HEK293 (cell line): ENCODE data around the gene GM2A.

Experiments used
- CTCF ChIP-seq: fragments of 450-650 bp; formaldehyde crosslinking; IDR thresholded peaks from 2 replicates; pipeline ENCODE4 v1.5.1; 2016; ENCODE audit warnings: missing biosample characterization, missing genetic modification characterization
- ZBTB26 ChIP-seq: fragments of 450-650 bp; formaldehyde crosslinking; optimal IDR thresholded peaks from 2 replicates; pipeline ENCODE3; 2016; ENCODE audit warnings: missing biosample characterization, mild to moderate bottlenecking, missing genetic modification characterization
- ZBTB7A ChIP-seq: fragments of 450-650 bp; formaldehyde crosslinking; IDR thresholded peaks from 2 replicates; pipeline ENCODE4 v1.5.1; 2016; ENCODE audit warnings: low read depth, missing biosample characterization, missing genetic modification characterization
- ZNF23 ChIP-seq: fragments of 450-650 bp; formaldehyde crosslinking; IDR thresholded peaks from 2 replicates; pipeline ENCODE4 v1.5.1; 2016; ENCODE audit warnings: missing biosample characterization, missing genetic modification characterization, borderline replicate concordance
- ZNF555 ChIP-seq: fragments of 450-650 bp; formaldehyde crosslinking; conservative IDR thresholded peaks from 2 replicates; pipeline ENCODE4 v1.5.1; 2017; ENCODE audit warnings: missing biosample characterization, mild to moderate bottlenecking, missing genetic modification characterization, inconsistent platforms
- ZNF664 ChIP-seq: fragments of 450-650 bp; formaldehyde crosslinking; IDR thresholded peaks from 2 replicates; pipeline ENCODE4 v1.5.1; 2016; ENCODE audit warnings: missing biosample characterization, missing genetic modification characterization
- TF ChIP-seq, protein P1 (sequence below): fragments of 450-650 bp; formaldehyde crosslinking; IDR thresholded peaks from 2 replicates; pipeline ENCODE4 v1.5.1; 2016; ENCODE audit warnings: missing biosample characterization, missing genetic modification characterization

- TF ChIP-seq CTCF (tag by site-specific recombination) (no peak), ZBTB7A (tag by site-specific recombination) (no peak), ZNF664 (no peak), ZNF23 (tag by site-specific recombination) (no peak), ZBTB26 (no peak), ZNF555 (tag by site-specific recombination) (no peak)
- TF ChIP-seq, protein P1, sequence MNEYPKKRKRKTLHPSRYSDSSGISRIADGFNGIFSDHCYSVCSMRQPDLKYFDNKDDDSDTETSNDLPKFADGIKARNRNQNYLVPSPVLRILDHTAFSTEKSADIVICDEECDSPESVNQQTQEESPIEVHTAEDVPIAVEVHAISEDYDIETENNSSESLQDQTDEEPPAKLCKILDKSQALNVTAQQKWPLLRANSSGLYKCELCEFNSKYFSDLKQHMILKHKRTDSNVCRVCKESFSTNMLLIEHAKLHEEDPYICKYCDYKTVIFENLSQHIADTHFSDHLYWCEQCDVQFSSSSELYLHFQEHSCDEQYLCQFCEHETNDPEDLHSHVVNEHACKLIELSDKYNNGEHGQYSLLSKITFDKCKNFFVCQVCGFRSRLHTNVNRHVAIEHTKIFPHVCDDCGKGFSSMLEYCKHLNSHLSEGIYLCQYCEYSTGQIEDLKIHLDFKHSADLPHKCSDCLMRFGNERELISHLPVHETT (tag by site-specific recombination): no peak
These were observed 39.0 kb upstream of the GM2A start for GRCh38 chr5:151213803-151214613.
